ENCODE results near the gene SLU7.
A peak's percentile ranks its signal among the peaks of the same experiment; 100 is the strongest.

The SLU7 gene

GRCh38 chr5:160390787-160391696, 27.8 kb downstream of the SLU7 start:
- H2BK15ac ChIP-seq (replicated peaks; ENCODE audit: low read depth), result no peak overlapping the region
- no peaks in the 10 kb centered on the region for H3K27me3 ChIP-seq (ENCODE audit: insufficient read depth, low read length, poor library complexity)
- peak; percentile 23 for DNase-seq
- H3K36me3 ChIP-seq (ENCODE audit: control insufficient read depth, insufficient read depth, low read length), result no peaks in the 10 kb centered on the region
- no peak overlapping the region for H2AK5ac ChIP-seq (ENCODE audit: low read length)
- no peak overlapping the region for H3K27ac ChIP-seq (ENCODE audit: low read depth, low read length)
- no peak overlapping the region for H4K5ac ChIP-seq (ENCODE audit: low read length)
- no peak overlapping the region for H3K56ac ChIP-seq (ENCODE audit: low read length)
- no peak overlapping the region for H3K4me3 ChIP-seq (ENCODE audit: low read length)
- no peak overlapping the region for H3K18ac ChIP-seq (ENCODE audit: low read length)
- no peaks in the 10 kb centered on the region for H3K79me1 ChIP-seq (ENCODE audit: low read length)
- no peak overlapping the region for H3K23ac ChIP-seq (ENCODE audit: low read length)
- no peak overlapping the region for H3K4ac ChIP-seq (ENCODE audit: low read depth, low read length)
- H4K8ac ChIP-seq (ENCODE audit: low read depth, low read length), result no peak overlapping the region
- H2BK5ac ChIP-seq (ENCODE audit: low read length), result no peak overlapping the region
- WGBS (ENCODE audit: extremely low coverage, insufficient coverage, low lambda C conversion rate), result no CpG with 5 or more reads among the region's 8 CpGs
- H3K79me2 ChIP-seq (ENCODE audit: control insufficient read depth, insufficient read depth, low read length), result no peaks in the 10 kb centered on the region
- no peaks in the 10 kb centered on the region for H3K4me1 ChIP-seq (ENCODE audit: control insufficient read depth, low read depth, low read length)
- H2BK120ac ChIP-seq (ENCODE audit: low read depth, low read length), result no peak overlapping the region
- no peak overlapping the region for H3K4me2 ChIP-seq (ENCODE audit: low read length)
- no peak overlapping the region for H3K9ac ChIP-seq (ENCODE audit: low read length)

- no CpG with 5 or more reads among the region's 1 CpG for whole genome bisulfite sequencing (ENCODE audit: extremely low coverage, insufficient coverage, low lambda C conversion rate)
Measured at GRCh38 chr5:160387445-160387844, 31.4 kb downstream of the SLU7 start.

GRCh38 chr5:160385496-160385895, 33.4 kb downstream of the SLU7 start:
- Histone ChIP-seq H3K27ac (ENCODE audit: low read depth, low read length) (no peak overlapping the region), H3K4me2 (ENCODE audit: low read length) (no peak overlapping the region), H3K4ac (ENCODE audit: low read depth, low read length) (no peak overlapping the region), H2BK120ac (ENCODE audit: low read depth, low read length) (no peak overlapping the region), H4K5ac (ENCODE audit: low read length) (no peak overlapping the region), H3K9ac (ENCODE audit: low read length) (no peak overlapping the region), H2BK15ac (replicated peaks; ENCODE audit: low read depth) (no peak overlapping the region), H2AK5ac (ENCODE audit: low read length) (no peak overlapping the region), H3K36me3 (ENCODE audit: control insufficient read depth, insufficient read depth, low read length) (no peaks in the 10 kb centered on the region), H3K79me2 (ENCODE audit: control insufficient read depth, insufficient read depth, low read length) (no peaks in the 10 kb centered on the region), H3K4me1 (ENCODE audit: control insufficient read depth, low read depth, low read length) (no peaks in the 10 kb centered on the region), H2BK5ac (ENCODE audit: low read length) (no peak overlapping the region), H3K23ac (ENCODE audit: low read length) (no peak overlapping the region), H3K56ac (ENCODE audit: low read length) (no peak overlapping the region), H3K4me3 (ENCODE audit: low read length) (no peak overlapping the region), H3K27me3 (ENCODE audit: insufficient read depth, low read length, poor library complexity) (no peaks in the 10 kb centered on the region), H3K18ac (ENCODE audit: low read length) (no peak overlapping the region), H4K8ac (ENCODE audit: low read depth, low read length) (no peak overlapping the region), H3K79me1 (ENCODE audit: low read length) (no peaks in the 10 kb centered on the region)
- no peak for DNase-seq

More at GRCh38 chr5:160387445-160387844, 31.4 kb downstream of the SLU7 start:
- H3K27ac ChIP-seq (ENCODE audit: low read depth, low read length), result no peak overlapping the region
- H3K56ac ChIP-seq (ENCODE audit: low read length), result no peak overlapping the region
- H3K4me3 ChIP-seq (ENCODE audit: low read length), result no peak overlapping the region
- no peak overlapping the region for H3K4me2 ChIP-seq (ENCODE audit: low read length)
- no peak for DNase-seq
- H3K36me3 ChIP-seq (ENCODE audit: control insufficient read depth, insufficient read depth, low read length), result no peaks in the 10 kb centered on the region
- H4K5ac ChIP-seq (ENCODE audit: low read length), result no peak overlapping the region
- H3K4ac ChIP-seq (ENCODE audit: low read depth, low read length), result no peak overlapping the region
- H3K9ac ChIP-seq (ENCODE audit: low read length), result no peak overlapping the region
- no peak overlapping the region for H2BK15ac ChIP-seq (replicated peaks; ENCODE audit: low read depth)
- no peak overlapping the region for H2BK120ac ChIP-seq (ENCODE audit: low read depth, low read length)
- H2BK5ac ChIP-seq (ENCODE audit: low read length), result no peak overlapping the region
- no peaks in the 10 kb centered on the region for H3K27me3 ChIP-seq (ENCODE audit: insufficient read depth, low read length, poor library complexity)
- H3K23ac ChIP-seq (ENCODE audit: low read length), result no peak overlapping the region
- no peak overlapping the region for H3K18ac ChIP-seq (ENCODE audit: low read length)
- H3K4me1 ChIP-seq (ENCODE audit: control insufficient read depth, low read depth, low read length), result no peaks in the 10 kb centered on the region
- no peaks in the 10 kb centered on the region for H3K79me2 ChIP-seq (ENCODE audit: control insufficient read depth, insufficient read depth, low read length)
- H4K8ac ChIP-seq (ENCODE audit: low read depth, low read length), result no peak overlapping the region
- no peak overlapping the region for H2AK5ac ChIP-seq (ENCODE audit: low read length)
- no peaks in the 10 kb centered on the region for H3K79me1 ChIP-seq (ENCODE audit: low read length)

- no peak overlapping the region for H3K9ac ChIP-seq (ENCODE audit: low read length)
- no peak for DNase-seq
- no CpG with 5 or more reads among the region's 1 CpG for WGBS (ENCODE audit: extremely low coverage, insufficient coverage, low lambda C conversion rate)
Measured at GRCh38 chr5:160384681-160385080, 34.2 kb downstream of the SLU7 start.

GRCh38 chr5:160382346-160382745, 36.5 kb downstream of the SLU7 start:
- H2BK5ac ChIP-seq (ENCODE audit: low read length), result no peak overlapping the region
- no peak overlapping the region for H2AK5ac ChIP-seq (ENCODE audit: low read length)
- no peak overlapping the region for H3K56ac ChIP-seq (ENCODE audit: low read length)
- no peak overlapping the region for H3K18ac ChIP-seq (ENCODE audit: low read length)
- no peak overlapping the region for H3K4ac ChIP-seq (ENCODE audit: low read depth, low read length)
- H4K8ac ChIP-seq (ENCODE audit: low read depth, low read length), result no peak overlapping the region
- no peak overlapping the region for H3K27ac ChIP-seq (ENCODE audit: low read depth, low read length)
- no peak overlapping the region for H4K5ac ChIP-seq (ENCODE audit: low read length)
- H2BK120ac ChIP-seq (ENCODE audit: low read depth, low read length), result no peak overlapping the region
- no peak overlapping the region for H2BK15ac ChIP-seq (replicated peaks; ENCODE audit: low read depth)
- H3K23ac ChIP-seq (ENCODE audit: low read length), result no peak overlapping the region
- H3K4me2 ChIP-seq (ENCODE audit: low read length), result no peak overlapping the region
- no peaks in the 10 kb centered on the region for H3K79me1 ChIP-seq (ENCODE audit: low read length)
- WGBS (ENCODE audit: extremely low coverage, insufficient coverage, low lambda C conversion rate), result no CpG with 5 or more reads among the region's 3 CpGs
- no peaks in the 10 kb centered on the region for H3K79me2 ChIP-seq (ENCODE audit: control insufficient read depth, insufficient read depth, low read length)
- H3K27me3 ChIP-seq (ENCODE audit: insufficient read depth, low read length, poor library complexity), result no peaks in the 10 kb centered on the region
- no peaks in the 10 kb centered on the region for H3K36me3 ChIP-seq (ENCODE audit: control insufficient read depth, insufficient read depth, low read length)
- H3K9ac ChIP-seq (ENCODE audit: low read length), result no peak overlapping the region
- no peaks in the 10 kb centered on the region for H3K4me1 ChIP-seq (ENCODE audit: control insufficient read depth, low read depth, low read length)
- no peak overlapping the region for H3K4me3 ChIP-seq (ENCODE audit: low read length)
- no peak for DNase-seq

More at GRCh38 chr5:160384681-160385080, 34.2 kb downstream of the SLU7 start:
- no peak overlapping the region for H3K27ac ChIP-seq (ENCODE audit: low read depth, low read length)
- H3K36me3 ChIP-seq (ENCODE audit: control insufficient read depth, insufficient read depth, low read length), result no peaks in the 10 kb centered on the region
- no peak overlapping the region for H3K4ac ChIP-seq (ENCODE audit: low read depth, low read length)
- no peak overlapping the region for H4K8ac ChIP-seq (ENCODE audit: low read depth, low read length)
- H2BK15ac ChIP-seq (replicated peaks; ENCODE audit: low read depth), result no peak overlapping the region
- no peak overlapping the region for H3K4me3 ChIP-seq (ENCODE audit: low read length)
- no peak overlapping the region for H2BK120ac ChIP-seq (ENCODE audit: low read depth, low read length)
- no peaks in the 10 kb centered on the region for H3K27me3 ChIP-seq (ENCODE audit: insufficient read depth, low read length, poor library complexity)
- no peak overlapping the region for H4K5ac ChIP-seq (ENCODE audit: low read length)
- H3K18ac ChIP-seq (ENCODE audit: low read length), result no peak overlapping the region
- no peaks in the 10 kb centered on the region for H3K79me2 ChIP-seq (ENCODE audit: control insufficient read depth, insufficient read depth, low read length)
- no peak overlapping the region for H2BK5ac ChIP-seq (ENCODE audit: low read length)
- no peak overlapping the region for H3K23ac ChIP-seq (ENCODE audit: low read length)
- H3K56ac ChIP-seq (ENCODE audit: low read length), result no peak overlapping the region
- H3K79me1 ChIP-seq (ENCODE audit: low read length), result no peaks in the 10 kb centered on the region
- no peaks in the 10 kb centered on the region for H3K4me1 ChIP-seq (ENCODE audit: control insufficient read depth, low read depth, low read length)
- H3K4me2 ChIP-seq (ENCODE audit: low read length), result no peak overlapping the region
- H2AK5ac ChIP-seq (ENCODE audit: low read length), result no peak overlapping the region

GRCh38 chr5:160380041-160380440, 38.8 kb downstream of the SLU7 start:
- no peaks in the 10 kb centered on the region for H3K4me1 ChIP-seq (ENCODE audit: control insufficient read depth, low read depth, low read length)
- H3K23ac ChIP-seq (ENCODE audit: low read length), result no peak overlapping the region
- WGBS (ENCODE audit: extremely low coverage, insufficient coverage, low lambda C conversion rate), result no CpG with 5 or more reads among the region's 2 CpGs
- no peak overlapping the region for H3K56ac ChIP-seq (ENCODE audit: low read length)
- no peak overlapping the region for H3K4me3 ChIP-seq (ENCODE audit: low read length)
- no peak overlapping the region for H2AK5ac ChIP-seq (ENCODE audit: low read length)
- no peaks in the 10 kb centered on the region for H3K79me2 ChIP-seq (ENCODE audit: control insufficient read depth, insufficient read depth, low read length)
- no peaks in the 10 kb centered on the region for H3K27me3 ChIP-seq (ENCODE audit: insufficient read depth, low read length, poor library complexity)
- H2BK15ac ChIP-seq (replicated peaks; ENCODE audit: low read depth), result no peak overlapping the region
- H3K79me1 ChIP-seq (ENCODE audit: low read length), result no peaks in the 10 kb centered on the region
- H3K18ac ChIP-seq (ENCODE audit: low read length), result no peak overlapping the region
- H3K4ac ChIP-seq (ENCODE audit: low read depth, low read length), result no peak overlapping the region
- no peak overlapping the region for H3K27ac ChIP-seq (ENCODE audit: low read depth, low read length)
- no peak overlapping the region for H2BK120ac ChIP-seq (ENCODE audit: low read depth, low read length)
- no peak overlapping the region for H2BK5ac ChIP-seq (ENCODE audit: low read length)
- H4K5ac ChIP-seq (ENCODE audit: low read length), result no peak overlapping the region
- no peak overlapping the region for H3K9ac ChIP-seq (ENCODE audit: low read length)
- H3K4me2 ChIP-seq (ENCODE audit: low read length), result no peak overlapping the region
- H4K8ac ChIP-seq (ENCODE audit: low read depth, low read length), result no peak overlapping the region
- no peak for DNase-seq
- H3K36me3 ChIP-seq (ENCODE audit: control insufficient read depth, insufficient read depth, low read length), result no peaks in the 10 kb centered on the region
